CD4-positive, alpha-beta T cell (primary cell): ENCODE data around the gene COBL. TPM values are rescaled to one million over a fixed set of nuclear protein-coding genes. Genes with fewer than 3 reads are reported as not detected.

Experiments used
- ATAC-seq: fragments of 200-7000 bp; cut with Tn5 transposase; one replicate; pipeline ENCODE4 v1.10.0; 2022; ENCODE audit warnings: mild to moderate bottlenecking; ENCODE audit not compliant: poor library complexity
- CTCF ChIA-PET: fragments of 350-600 bp; sonication (Branson Sonifier 250); formaldehyde crosslinking; loops from one replicate; lab custom pipeline; 2021; ENCODE audit warnings: antibody characterized with exemption, inconsistent platforms; lab: Charles Lee
- POLR2A ChIA-PET: fragments of 350-600 bp; sonication (Branson Sonifier 250); formaldehyde crosslinking; loops from one replicate; lab custom pipeline; 2021; ENCODE audit warnings: antibody characterized with exemption, inconsistent platforms; lab: Charles Lee
- DNase-seq, 14 experiments: peaks; one replicate each; pipeline ENCODE4 v3.0.0-alpha.2; 2013 to 2020; ENCODE audit warnings: mixed read lengths in 2 of 14
- H3K27ac ChIP-seq, 2 donors: one replicate each; pipeline versions ENCODE4 v1.5.1 to v1.7.0; 2013; ENCODE audit warnings: low read length in 2 of 2, low read depth in 1 of 2, mild to moderate bottlenecking in 1 of 2
- H3K27me3 ChIP-seq, 2 experiments: 1 replicate in 1 of 2; 2 replicates in 1 of 2; pipeline versions ENCODE4 v1.6.1 to v1.7.0; 2013; ENCODE audit warnings: low read length in 2 of 2, control low read depth in 1 of 2, mild to moderate bottlenecking in 1 of 2, moderate library complexity in 1 of 2; ENCODE audit not compliant: insufficient read depth in 2 of 2, control insufficient read depth in 1 of 2
- H3K36me3 ChIP-seq: one replicate; pipeline ENCODE4 v1.6.1; 2013; ENCODE audit warnings: low read length, control low read depth; ENCODE audit not compliant: insufficient read depth
- H3K4me1 ChIP-seq: one replicate; pipeline ENCODE4 v1.6.1; 2013; ENCODE audit warnings: low read length, control low read depth; ENCODE audit not compliant: insufficient read depth
- H3K4me3 ChIP-seq: one replicate; pipeline ENCODE4 v1.5.1; 2013; ENCODE audit warnings: mild to moderate bottlenecking, low read length, moderate library complexity
- H3K9me3 ChIP-seq, 2 experiments: 1 replicate in 1 of 2; 2 replicates in 1 of 2; pipeline versions ENCODE4 v1.6.1 to v1.7.0; 2013; ENCODE audit warnings: low read length in 2 of 2, mild to moderate bottlenecking in 2 of 2, control low read depth in 1 of 2, moderate library complexity in 1 of 2; ENCODE audit not compliant: control insufficient read depth in 1 of 2, insufficient read depth in 1 of 2
- H3K27ac Mint-ChIP-seq: one replicate; pipeline ENCODE4 v1.8.0; 2020; ENCODE audit warnings: mixed read lengths
- H3K27me3 Mint-ChIP-seq: one replicate; pipeline ENCODE4 v1.8.0; 2021; ENCODE audit warnings: mixed read lengths
- H3K36me3 Mint-ChIP-seq: one replicate; pipeline ENCODE4 v1.8.0; 2021; ENCODE audit warnings: low read depth, mixed read lengths
- H3K4me1 Mint-ChIP-seq: one replicate; pipeline ENCODE4 v1.8.0; 2021; ENCODE audit warnings: low read depth, mixed read lengths
- H3K4me3 Mint-ChIP-seq: one replicate; pipeline ENCODE4 v1.8.0; 2020; ENCODE audit warnings: mild to moderate bottlenecking, mixed read lengths
- H3K9me3 Mint-ChIP-seq: one replicate; pipeline ENCODE4 v1.8.0; 2020; ENCODE audit warnings: mixed read lengths
- intact Hi-C, 2 experiments: fragments of 100-400 bp; cut with DNase I in 1 of 2; cut with micrococcal nuclease in 1 of 2; formaldehyde crosslinking; loops; one replicate each; pipeline versions ENCODE4 v1.15.1 to v1.9.0; 2023 to 2025; cut with DNase I, micrococcal nuclease
- total RNA-seq, 174 experiments: library from RNA in 2 of 174; stranded (reverse) in 2 of 174; gene quantifications; one replicate each; pipeline ENCODE4 v1.2.3 and lab custom pipeline; 2021 to 2026
- TF ChIP-seq, protein P1 (sequence below): fragments of 200-600 bp; IDR thresholded peaks from one replicate; pipeline ENCODE4 v1.8.0; 2022; ENCODE audit warnings: antibody characterized with exemption, mild to moderate bottlenecking

The COBL gene
- total RNA-seq, 2 experiments from 2014 or later, result not detected

DNA sequence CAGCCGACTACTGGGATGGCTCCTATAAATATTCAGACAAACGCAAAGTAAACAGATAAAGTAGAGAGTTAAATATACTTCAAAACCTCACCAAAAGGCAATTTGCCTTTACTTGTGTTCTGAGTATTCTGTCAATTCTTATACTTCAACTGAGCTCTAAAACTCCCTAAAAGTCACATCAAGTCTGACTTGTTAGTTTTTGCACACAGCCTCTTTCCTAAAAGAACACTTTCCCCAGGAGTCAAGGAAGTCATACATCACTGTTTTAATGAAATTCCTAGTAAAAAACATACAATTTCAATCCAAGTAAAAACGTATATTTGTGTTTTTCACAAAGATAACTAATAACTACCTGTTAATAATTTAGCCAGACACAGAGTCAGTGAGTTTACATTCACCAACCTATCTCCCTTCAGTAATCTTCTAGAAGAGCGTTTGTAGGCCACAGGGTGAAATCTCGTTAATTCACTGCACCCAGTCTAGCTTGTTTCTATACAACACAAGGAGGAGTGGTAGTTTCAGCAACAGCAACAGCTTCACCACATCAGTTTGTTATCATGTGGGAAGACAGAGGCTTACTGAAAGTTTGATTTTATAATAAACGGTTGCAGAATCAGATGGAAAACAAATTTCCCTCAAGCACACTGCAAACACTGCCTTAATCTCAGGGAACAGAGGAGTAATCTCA is 2.7 kb downstream of the COBL start:
- Mint-ChIP-seq H3K4me1 (peaks cover 5% of the 10 kb centered on the region), H3K27me3 (peaks cover 44% of the 10 kb centered on the region), H3K27ac (no peak overlapping the region), H3K4me3 (no peak overlapping the region), H3K36me3 (no peaks in the 10 kb centered on the region), H3K9me3 (no peaks in the 10 kb centered on the region)
- Histone ChIP-seq H3K9me3 (peaks cover 0 to 9% of the 10 kb centered on the region in 2 experiments), H3K4me1 (peaks cover 9% of the 10 kb centered on the region), H3K4me3 (no peak overlapping the region), H3K27me3 (peaks cover 23 to 40% of the 10 kb centered on the region in 2 experiments), H3K27ac (no peak overlapping the region), H3K36me3 (no peaks in the 10 kb centered on the region)
- ChIA-PET POLR2A (no interaction called here), CTCF (no interaction called here)
- intact Hi-C loops, result no loop called here
- no peak for DNase-seq
- TF ChIP-seq, protein P1, sequence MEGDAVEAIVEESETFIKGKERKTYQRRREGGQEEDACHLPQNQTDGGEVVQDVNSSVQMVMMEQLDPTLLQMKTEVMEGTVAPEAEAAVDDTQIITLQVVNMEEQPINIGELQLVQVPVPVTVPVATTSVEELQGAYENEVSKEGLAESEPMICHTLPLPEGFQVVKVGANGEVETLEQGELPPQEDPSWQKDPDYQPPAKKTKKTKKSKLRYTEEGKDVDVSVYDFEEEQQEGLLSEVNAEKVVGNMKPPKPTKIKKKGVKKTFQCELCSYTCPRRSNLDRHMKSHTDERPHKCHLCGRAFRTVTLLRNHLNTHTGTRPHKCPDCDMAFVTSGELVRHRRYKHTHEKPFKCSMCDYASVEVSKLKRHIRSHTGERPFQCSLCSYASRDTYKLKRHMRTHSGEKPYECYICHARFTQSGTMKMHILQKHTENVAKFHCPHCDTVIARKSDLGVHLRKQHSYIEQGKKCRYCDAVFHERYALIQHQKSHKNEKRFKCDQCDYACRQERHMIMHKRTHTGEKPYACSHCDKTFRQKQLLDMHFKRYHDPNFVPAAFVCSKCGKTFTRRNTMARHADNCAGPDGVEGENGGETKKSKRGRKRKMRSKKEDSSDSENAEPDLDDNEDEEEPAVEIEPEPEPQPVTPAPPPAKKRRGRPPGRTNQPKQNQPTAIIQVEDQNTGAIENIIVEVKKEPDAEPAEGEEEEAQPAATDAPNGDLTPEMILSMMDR, result no peak
- no peak for ATAC-seq

DNA sequence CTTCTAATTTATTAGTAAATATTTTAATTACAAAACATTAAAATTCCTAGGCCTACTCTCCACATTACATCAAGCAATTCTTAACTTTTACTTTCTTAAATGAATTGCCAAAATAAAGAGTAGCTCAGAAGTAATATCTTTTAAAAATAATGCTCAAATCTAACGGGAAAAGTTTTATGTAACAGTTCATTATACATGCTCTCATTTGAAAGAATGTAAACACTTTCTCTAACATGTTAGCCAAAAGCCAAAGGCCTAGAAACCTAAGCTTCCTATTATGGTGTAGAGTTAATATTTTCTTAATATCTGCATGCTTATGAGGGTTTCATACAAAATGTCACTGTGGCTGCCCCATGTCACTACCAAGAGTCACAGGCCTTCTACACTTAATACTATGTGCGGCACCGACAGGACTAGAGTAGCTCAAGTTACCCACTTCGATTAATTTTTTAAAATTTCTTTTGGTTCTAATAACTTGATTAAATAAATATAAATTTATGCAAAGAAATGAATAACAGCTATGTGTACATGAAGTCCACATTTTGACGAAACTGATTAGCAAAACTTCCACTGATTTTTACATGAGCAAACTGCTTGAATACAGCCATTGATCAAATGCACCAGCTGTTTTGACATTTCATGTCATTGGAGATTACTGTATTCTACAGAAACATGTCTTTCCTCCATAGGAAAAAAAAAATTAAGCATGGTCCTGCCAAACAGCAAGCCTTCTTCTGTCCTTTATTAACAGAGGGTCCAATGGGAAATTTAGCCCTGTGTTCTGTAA is 3.5 kb downstream of the COBL start:
- CTCF ChIA-PET, result no interaction called here
- H3K4me1 Mint-ChIP-seq, result peaks cover 5% of the 10 kb centered on the region
- POLR2A ChIA-PET, result no interaction called here
- no peaks in the 10 kb centered on the region for H3K36me3 Mint-ChIP-seq
- TF ChIP-seq, protein P1, result no peak
- no peak overlapping the region for H3K27ac ChIP-seq
- no peak overlapping the region for H3K4me3 Mint-ChIP-seq
- no peak overlapping the region for H3K27ac Mint-ChIP-seq
- DNase-seq, result no peak
- peaks cover 23 to 34% of the 10 kb centered on the region in 2 experiments for H3K27me3 ChIP-seq
- ATAC-seq, result no peak
- no peaks in the 10 kb centered on the region for H3K9me3 Mint-ChIP-seq
- peaks cover 9% of the 10 kb centered on the region for H3K4me1 ChIP-seq
- H3K36me3 ChIP-seq, result no peaks in the 10 kb centered on the region
- H3K9me3 ChIP-seq, result peaks cover 0 to 9% of the 10 kb centered on the region in 2 experiments
- H3K4me3 ChIP-seq, result no peak overlapping the region
- peaks cover 43% of the 10 kb centered on the region for H3K27me3 Mint-ChIP-seq
- intact Hi-C loops, result no loop called here

DNA sequence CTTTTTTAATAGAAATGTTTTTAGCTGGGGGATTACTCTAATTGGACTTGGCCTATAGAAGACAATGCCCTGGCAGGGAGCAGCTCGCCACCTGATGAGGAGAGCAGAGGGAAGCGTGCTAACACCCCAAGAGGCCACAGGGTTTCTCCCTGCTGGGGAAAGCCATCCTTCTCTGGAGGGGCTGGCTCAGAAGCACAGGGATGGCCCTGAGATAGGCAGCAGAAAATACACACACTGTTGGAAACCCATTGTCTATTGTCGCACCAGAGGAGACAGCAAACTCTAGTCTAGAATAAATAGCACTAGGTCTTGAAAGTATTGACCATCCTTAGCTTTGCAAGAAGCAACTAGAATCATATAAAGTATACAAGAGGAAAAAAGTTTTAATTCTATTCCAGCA is 5.4 kb downstream of the COBL start:
- POLR2A ChIA-PET, result no interaction called here

More for the DNA sequence above, 5.4 kb downstream of the COBL start:
- H3K9me3 Mint-ChIP-seq, result no peaks in the 10 kb centered on the region
- peaks cover 33% of the 10 kb centered on the region for H3K27me3 Mint-ChIP-seq
- H3K9me3 ChIP-seq, result peaks cover 0 to 8% of the 10 kb centered on the region in 2 experiments
- peaks cover 10 to 21% of the 10 kb centered on the region in 2 experiments for H3K27me3 ChIP-seq
- DNase-seq (no peak), ATAC-seq (no peak)
- H3K27ac Mint-ChIP-seq, result no peak overlapping the region
- peaks cover 5% of the 10 kb centered on the region for H3K4me1 ChIP-seq
- CTCF ChIA-PET, result no interaction called here
- H3K4me3 Mint-ChIP-seq, result no peak overlapping the region
- H3K36me3 Mint-ChIP-seq, result no peaks in the 10 kb centered on the region
- no peaks in the 10 kb centered on the region for H3K36me3 ChIP-seq
- TF ChIP-seq, protein P1, result no peak
- intact Hi-C loops, result no loop called here
- H3K27ac ChIP-seq, result no peak overlapping the region
- no peaks in the 10 kb centered on the region for H3K4me1 Mint-ChIP-seq
- H3K4me3 ChIP-seq, result no peak overlapping the region
